Left ventricle myocardium superior (tissue), 1 donor: ENCODE measurements around the gene KRTAP10-6. TPM values are rescaled to one million over a fixed set of nuclear protein-coding genes. Genes with fewer than 3 reads are reported as not detected.
"Not testable (repeated sequence)": the region's sequence is repeated elsewhere in the genome, so short reads cannot be mapped to it uniquely, and the experiment has no call there.

ENCODE experiments used
- ATAC-seq: fragments of 200-7000 bp; cut with Tn5 transposase; one replicate; pipeline ENCODE4 v1.9.1; 2020; ENCODE audit warnings: mild to moderate bottlenecking, moderate library complexity
- DNase-seq: peaks from one replicate; pipeline ENCODE4 v3.0.0-alpha.2; 2020
- intact Hi-C: fragments of 100-400 bp; cut with micrococcal nuclease; formaldehyde crosslinking; loops from one replicate; pipeline ENCODE4 v1.11.0; 2022
- total RNA-seq: library from RNA; stranded (reverse); fragmentation: NEBNext Ultra II Directional; extraction: Animal tissue kit (Norgen Biotek cat#: 25700); gene quantifications from one replicate; pipeline ENCODE4 v1.2.1, GENCODE V29; 2021
- donor health status: DM: no; HTN: yes; CAD: no; lungs with severe emphysema.

Gene KRTAP10-6
- total RNA-seq, 1 donor from 2014 or later, result not detected

- intact Hi-C loops, result no loop called here
- no peak for ATAC-seq
- no peak for DNase-seq
These were observed 26.6 kb upstream of the KRTAP10-6 start for GRCh38 chr21:44618909-44619308.

GRCh38 chr21:44618504-44618903, 26.2 kb upstream of the KRTAP10-6 start:
- intact Hi-C loops, result no loop called here
- peak; percentile 85 for ATAC-seq
- DNase-seq, result peak; percentile 57

- DNase-seq, result no peak
- intact Hi-C loops, result no loop called here
- ATAC-seq, result no peak
These were observed 24.8 kb upstream of the KRTAP10-6 start for GRCh38 chr21:44617071-44617501.

- DNase-seq (no peak), ATAC-seq (no peak)
- intact Hi-C loops, result no loop called here
These were observed 24.3 kb upstream of the KRTAP10-6 start for GRCh38 chr21:44616591-44616926.

GRCh38 chr21:44615911-44616590, 23.7 kb upstream of the KRTAP10-6 start:
- intact Hi-C loops, result no loop called here
- ATAC-seq, result no peak
- no peak for DNase-seq

- DNase-seq (no peak), ATAC-seq (no peak)
- intact Hi-C loops, result no loop called here
These were observed 23.2 kb upstream of the KRTAP10-6 start for GRCh38 chr21:44615466-44615865.

- ATAC-seq (no peak), DNase-seq (no peak)
- intact Hi-C loops, result no loop called here
These were observed 22.7 kb upstream of the KRTAP10-6 start for GRCh38 chr21:44614961-44615391.

- no peak for ATAC-seq
- intact Hi-C loops, result no loop called here
- no peak for DNase-seq
These were observed 21.9 kb upstream of the KRTAP10-6 start for GRCh38 chr21:44614161-44614631.

- intact Hi-C loops, result no loop called here
- ATAC-seq, result no peak
- DNase-seq, result no peak
These were observed 21.3 kb upstream of the KRTAP10-6 start for GRCh38 chr21:44613386-44614155.

- intact Hi-C loops, result no loop called here
- no peak for DNase-seq
These were observed 20.4 kb upstream of the KRTAP10-6 start for GRCh38 chr21:44612669-44613229.

GRCh38 chr21:44612029-44612486, 19.8 kb upstream of the KRTAP10-6 start, which contains the start of gene KRTAP10-8:
KRTAP10-8 (plus strand) TSS chr21:44612079; CDS start chr21:44612101, 22 bp downstream.
- intact Hi-C loops, result no loop called here
- no peak for DNase-seq

More at GRCh38 chr21:44612669-44613229, 20.4 kb upstream of the KRTAP10-6 start:
- ATAC-seq, result no peak

GRCh38 chr21:44611551-44611950, 19.2 kb upstream of the KRTAP10-6 start:
- DNase-seq, result no peak
- intact Hi-C loops, result no loop called here

More at GRCh38 chr21:44612029-44612486, 19.8 kb upstream of the KRTAP10-6 start, which contains the start of gene KRTAP10-8:
- ATAC-seq, result no peak

GRCh38 chr21:44610157-44610843, 18.0 kb upstream of the KRTAP10-6 start:
- DNase-seq, intact Hi-C loops, ATAC-seq: not testable (repeated sequence)

More at GRCh38 chr21:44611551-44611950, 19.2 kb upstream of the KRTAP10-6 start:
- no peak for ATAC-seq

GRCh38 chr21:44609193-44609592, 16.9 kb upstream of the KRTAP10-6 start:
- DNase-seq (no peak), ATAC-seq (no peak)
- intact Hi-C loops, result no loop called here

GRCh38 chr21:44606495-44606894, 14.2 kb upstream of the KRTAP10-6 start:
- intact Hi-C loops, result no loop called here
- ATAC-seq, result no peak
- no peak for DNase-seq

GRCh38 chr21:44603911-44604310, 11.6 kb upstream of the KRTAP10-6 start:
- intact Hi-C loops, result no loop called here
- no peak for ATAC-seq
- DNase-seq, result no peak

- ATAC-seq (no peak), DNase-seq (no peak)
- intact Hi-C loops, result no loop called here
These were observed 11.0 kb upstream of the KRTAP10-6 start for GRCh38 chr21:44603109-44603875.

GRCh38 chr21:44602463-44602850, 10.2 kb upstream of the KRTAP10-6 start:
- intact Hi-C loops, result no loop called here
- ATAC-seq (no peak), DNase-seq (no peak)
